OCI-LY1 (cell line): ENCODE results near the gene PKNOX2.

Experiments used
- H2AFZ ChIP-seq: fragments of 200-600 bp; sonication (generic), shearing (Covaris generic); 2 replicates; pipeline ENCODE4 v1.6.0; 2014; ENCODE audit warnings: antibody characterized with exemption, mild to moderate bottlenecking, low read length
- H3F3A ChIP-seq: fragments of 200-600 bp; sonication (generic), shearing (Covaris generic); 2 replicates; pipeline ENCODE4 v1.6.0; 2014; ENCODE audit warnings: mild to moderate bottlenecking, antibody characterized with exemption, low read length, moderate library complexity; ENCODE audit not compliant: insufficient read depth
- H3K27ac ChIP-seq: fragments of 200-600 bp; sonication (generic); 2 replicates; pipeline ENCODE4 v1.5.1; 2014; ENCODE audit warnings: low read length, mixed run types, mild to moderate bottlenecking, low read depth; ENCODE audit not compliant: poor library complexity, severe bottlenecking
- H3K27me3 ChIP-seq: fragments of 200-600 bp; sonication (generic); 2 replicates; pipeline ENCODE4 v1.6.0; 2014; ENCODE audit warnings: antibody characterized with exemption, mild to moderate bottlenecking, low read length, moderate library complexity; ENCODE audit not compliant: insufficient read depth
- H3K36me3 ChIP-seq: fragments of 200-600 bp; sonication (generic); 2 replicates; pipeline ENCODE4 v1.6.1; 2014; ENCODE audit warnings: mild to moderate bottlenecking, antibody characterized with exemption, low read length, moderate library complexity, mixed read lengths; ENCODE audit not compliant: insufficient read depth
- H3K4me1 ChIP-seq: fragments of 200-600 bp; sonication (generic); 2 replicates; pipeline ENCODE4 v1.5.1; 2014; ENCODE audit warnings: mild to moderate bottlenecking, low read length, moderate library complexity; ENCODE audit not compliant: insufficient read depth, severe bottlenecking
- H3K4me2 ChIP-seq: fragments of 200-600 bp; sonication (generic), shearing (Covaris generic); 2 replicates; pipeline ENCODE4 v1.6.1; 2014; ENCODE audit warnings: low read length
- H3K4me3 ChIP-seq: fragments of 200-600 bp; sonication (generic); 2 replicates; pipeline ENCODE4 v1.5.1; 2014; ENCODE audit warnings: low read length, low read depth, mild to moderate bottlenecking, mixed read lengths; ENCODE audit not compliant: poor library complexity, severe bottlenecking
- H3K79me2 ChIP-seq: fragments of 200-600 bp; shearing (Covaris generic); 2 replicates; pipeline ENCODE4 v1.6.1; 2016; ENCODE audit warnings: mixed run types, low read length, mixed read lengths; ENCODE audit not compliant: insufficient read depth
- H3K9ac ChIP-seq: fragments of 200-600 bp; sonication (generic), shearing (Covaris generic); 2 replicates; pipeline ENCODE4 v1.6.1; 2014; ENCODE audit warnings: mild to moderate bottlenecking, low read length, mixed read lengths
- H3K9me2 ChIP-seq: fragments of 200-600 bp; sonication (generic), shearing (Covaris generic); 2 replicates; pipeline ENCODE4 v1.6.1; 2014; ENCODE audit warnings: low read depth, mild to moderate bottlenecking, low read length, mixed read lengths
- H3K9me3 ChIP-seq: fragments of 200-600 bp; shearing (Covaris generic); 2 replicates; pipeline ENCODE4 v1.6.1; 2014; ENCODE audit warnings: low read length, mixed read lengths
- H4K20me1 ChIP-seq: fragments of 200-600 bp; sonication (generic), shearing (Covaris generic); 2 replicates; pipeline ENCODE4 v1.6.0; 2016; ENCODE audit warnings: mild to moderate bottlenecking, low read length; ENCODE audit not compliant: insufficient read depth
- EZH2 ChIP-seq: fragments of 200-600 bp; sonication (generic), shearing (Covaris generic); IDR thresholded peaks from 2 replicates; pipeline ENCODE4 v1.8.0; 2017; ENCODE audit warnings: borderline replicate concordance, mixed run types, mild to moderate bottlenecking, antibody characterized with exemption, low read length, moderate library complexity, mixed read lengths
- TF ChIP-seq, protein P1 (sequence below): fragments of 200-600 bp; sonication (generic), shearing (Covaris generic); IDR thresholded peaks from 2 replicates; pipeline ENCODE4 v1.5.1; 2017; ENCODE audit warnings: mild to moderate bottlenecking, antibody characterized with exemption, low read length, moderate library complexity, mixed read lengths

PKNOX2 gene

DNA sequence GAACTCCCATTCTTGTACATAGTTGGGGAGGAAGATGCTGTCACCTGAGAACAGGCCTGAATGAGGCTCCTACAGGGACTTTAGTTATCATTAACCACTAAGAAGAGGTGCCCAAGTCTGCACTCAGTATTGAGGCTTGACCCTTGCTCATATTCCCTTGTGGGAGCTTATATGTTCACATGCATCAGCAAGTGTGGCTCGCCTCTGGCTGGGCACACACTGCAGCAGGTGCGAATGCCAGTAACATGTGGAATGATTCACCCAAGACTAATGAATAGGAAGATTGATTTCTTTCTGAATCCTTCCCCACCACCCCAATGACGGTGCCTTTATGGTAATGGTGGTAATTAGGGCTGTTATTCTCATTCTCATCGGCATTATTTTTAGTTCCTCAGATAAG, 204.2 kb downstream of the PKNOX2 start:
- Histone ChIP-seq H3F3A (no peaks in the 10 kb centered on the region), H3K9me2 (no peaks in the 10 kb centered on the region), H3K9me3 (no peaks in the 10 kb centered on the region), H4K20me1 (no peaks in the 10 kb centered on the region), H3K36me3 (no peaks in the 10 kb centered on the region), H3K27ac (no peak overlapping the region), H3K4me2 (no peak overlapping the region), H3K9ac (no peak overlapping the region), H3K4me3 (no peak overlapping the region), H3K27me3 (no peaks in the 10 kb centered on the region), H3K4me1 (no peaks in the 10 kb centered on the region), H2AFZ (no peak overlapping the region), H3K79me2 (no peaks in the 10 kb centered on the region)
- no peak for TF ChIP-seq EZH2
- TF ChIP-seq, protein P1, sequence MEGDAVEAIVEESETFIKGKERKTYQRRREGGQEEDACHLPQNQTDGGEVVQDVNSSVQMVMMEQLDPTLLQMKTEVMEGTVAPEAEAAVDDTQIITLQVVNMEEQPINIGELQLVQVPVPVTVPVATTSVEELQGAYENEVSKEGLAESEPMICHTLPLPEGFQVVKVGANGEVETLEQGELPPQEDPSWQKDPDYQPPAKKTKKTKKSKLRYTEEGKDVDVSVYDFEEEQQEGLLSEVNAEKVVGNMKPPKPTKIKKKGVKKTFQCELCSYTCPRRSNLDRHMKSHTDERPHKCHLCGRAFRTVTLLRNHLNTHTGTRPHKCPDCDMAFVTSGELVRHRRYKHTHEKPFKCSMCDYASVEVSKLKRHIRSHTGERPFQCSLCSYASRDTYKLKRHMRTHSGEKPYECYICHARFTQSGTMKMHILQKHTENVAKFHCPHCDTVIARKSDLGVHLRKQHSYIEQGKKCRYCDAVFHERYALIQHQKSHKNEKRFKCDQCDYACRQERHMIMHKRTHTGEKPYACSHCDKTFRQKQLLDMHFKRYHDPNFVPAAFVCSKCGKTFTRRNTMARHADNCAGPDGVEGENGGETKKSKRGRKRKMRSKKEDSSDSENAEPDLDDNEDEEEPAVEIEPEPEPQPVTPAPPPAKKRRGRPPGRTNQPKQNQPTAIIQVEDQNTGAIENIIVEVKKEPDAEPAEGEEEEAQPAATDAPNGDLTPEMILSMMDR = no peak

DNA sequence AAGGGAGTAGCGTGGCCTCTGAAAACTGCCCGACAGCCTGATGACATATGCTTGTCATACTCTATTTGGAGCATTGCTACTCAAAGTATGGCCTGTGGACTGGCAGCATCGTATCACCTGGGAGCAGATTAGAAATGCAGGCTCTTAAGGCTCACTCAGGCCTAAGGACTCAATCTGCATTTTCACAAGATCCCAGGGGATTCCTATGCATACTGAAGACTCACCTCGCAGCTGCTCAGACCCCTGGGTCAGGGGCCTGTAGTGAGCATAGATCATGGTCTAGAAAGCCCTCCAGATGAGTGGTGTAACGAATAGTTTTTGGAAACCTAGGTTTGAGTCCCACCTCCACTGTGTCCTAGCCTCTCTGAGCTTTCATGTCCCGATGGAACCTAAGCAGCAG, 205.3 kb downstream of the PKNOX2 start:
- no peaks in the 10 kb centered on the region for H3K9me2 ChIP-seq
- H3K36me3 ChIP-seq = no peaks in the 10 kb centered on the region
- no peak for TF ChIP-seq EZH2
- TF ChIP-seq, protein P1 = no peak
- H3K4me2 ChIP-seq = no peak overlapping the region
- no peak overlapping the region for H3K27ac ChIP-seq
- H3K4me1 ChIP-seq = no peaks in the 10 kb centered on the region
- no peaks in the 10 kb centered on the region for H4K20me1 ChIP-seq
- no peaks in the 10 kb centered on the region for H3K9me3 ChIP-seq
- no peak overlapping the region for H3K9ac ChIP-seq
- no peak overlapping the region for H3K4me3 ChIP-seq
- no peaks in the 10 kb centered on the region for H3K27me3 ChIP-seq
- no peaks in the 10 kb centered on the region for H3K79me2 ChIP-seq
- no peaks in the 10 kb centered on the region for H3F3A ChIP-seq
- H2AFZ ChIP-seq = no peak overlapping the region

DNA sequence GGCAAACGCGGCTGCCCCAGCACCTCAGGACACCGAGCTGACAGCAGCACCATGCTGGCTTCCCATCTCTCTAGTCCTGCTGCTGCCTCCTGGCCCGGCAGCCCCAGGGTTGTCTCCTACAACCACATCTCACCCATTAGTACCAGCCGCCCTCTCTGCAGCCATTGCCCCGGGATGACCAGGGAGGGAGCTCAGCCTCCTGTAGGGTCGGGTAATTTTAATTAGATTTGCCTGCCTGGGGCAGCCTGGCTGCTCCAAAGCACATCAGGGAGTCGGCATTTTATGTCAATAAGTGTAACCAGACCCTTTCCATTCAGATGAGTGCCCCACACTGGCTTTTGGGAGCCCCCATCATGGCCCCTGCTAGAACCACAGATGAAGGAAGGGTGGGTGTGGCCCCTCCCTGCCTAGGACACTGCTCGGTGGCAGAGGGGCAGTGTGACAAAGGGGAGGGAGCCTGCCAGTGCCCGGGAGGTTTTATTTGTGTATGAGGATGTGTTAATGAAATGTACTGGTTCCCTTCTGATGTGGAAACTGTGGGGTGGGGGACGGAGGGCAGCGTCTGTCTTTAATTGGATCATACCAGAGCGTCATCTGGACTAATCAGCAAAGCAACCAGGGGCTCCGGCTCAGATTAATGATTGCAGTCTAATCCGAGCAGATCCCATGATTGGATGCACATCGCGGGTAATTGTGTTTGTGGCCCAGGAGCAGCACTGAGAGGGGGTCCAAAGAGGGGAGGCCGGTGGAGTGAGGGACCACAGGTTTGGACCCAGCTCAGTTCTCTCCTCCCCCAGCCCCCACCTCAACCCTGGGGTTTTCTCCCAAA, 206.2 kb downstream of the PKNOX2 start:
- Histone ChIP-seq H3K9me2 (no peaks in the 10 kb centered on the region), H3K4me2 (no peak overlapping the region), H3K4me1 (no peaks in the 10 kb centered on the region), H3K27ac (no peak overlapping the region), H3K36me3 (no peaks in the 10 kb centered on the region), H3K4me3 (no peak overlapping the region), H3F3A (no peaks in the 10 kb centered on the region), H3K79me2 (no peaks in the 10 kb centered on the region), H3K27me3 (no peaks in the 10 kb centered on the region), H2AFZ (no peak overlapping the region), H4K20me1 (no peaks in the 10 kb centered on the region), H3K9me3 (no peaks in the 10 kb centered on the region), H3K9ac (no peak overlapping the region)
- no peak for TF ChIP-seq EZH2
- TF ChIP-seq, protein P1 = no peak
